GM18951 (cell line): ENCODE results near the gene BACH2.
"Not testable (repeated sequence)": the region's sequence is repeated elsewhere in the genome, so short reads cannot be mapped to it uniquely, and the experiment has no call there.

Experiments used
- POLR2A ChIP-seq: IDR thresholded peaks from 4 replicates; pipeline ENCODE4 v1.6.1; 2011; ENCODE audit warnings: mild to moderate bottlenecking; ENCODE audit not compliant: insufficient read length, insufficient read depth; ENCODE audit errors: extremely low read depth
- in situ Hi-C: fragments of 300-500 bp; cut with MboI; formaldehyde crosslinking; loops from one replicate; pipeline ENCODE4 v1.12.0; 2022; ENCODE audit warnings: low sequenced_read_pairs, mixed read lengths, inconsistent platforms; ENCODE audit not compliant: unreplicated experiment

BACH2 gene

GRCh38 chr6:89976694-89977020, 320.0 kb downstream of the BACH2 start:
- TF ChIP-seq POLR2A = no peak
- in situ Hi-C loops = no loop called here

DNA sequence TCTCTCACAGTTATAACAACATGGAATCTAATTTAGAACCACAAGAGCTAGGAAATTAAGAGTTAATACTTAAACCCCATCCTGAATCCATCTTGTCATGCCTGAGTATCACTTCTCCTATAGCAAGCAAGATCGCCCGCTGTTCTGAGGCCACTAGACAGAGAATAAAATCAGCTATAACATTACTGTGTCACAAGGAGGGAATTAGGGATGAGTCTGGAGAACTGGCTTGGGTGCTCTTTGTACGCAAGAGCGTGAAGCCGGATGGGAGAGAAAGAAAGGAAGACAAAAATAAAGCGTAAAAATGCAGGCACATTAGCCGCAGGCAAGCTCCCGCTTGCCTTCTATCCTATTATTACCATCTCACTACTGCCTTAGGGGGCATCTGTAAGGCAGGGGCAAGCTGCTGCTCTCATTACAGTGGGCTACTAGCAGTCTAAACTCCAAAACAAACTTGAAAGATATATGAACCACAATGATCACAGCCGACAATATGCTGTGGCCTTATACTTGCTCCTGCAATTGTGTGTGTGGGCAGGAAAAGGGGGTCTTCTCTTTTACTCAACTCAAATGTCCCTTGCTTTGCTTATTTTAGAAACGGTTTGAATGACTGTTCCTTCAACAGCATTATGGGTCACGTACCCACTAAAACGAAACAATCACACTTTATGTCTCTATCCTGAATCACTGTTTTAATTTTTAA, 320.5 kb downstream of the BACH2 start:
- TF ChIP-seq POLR2A = no peak
- in situ Hi-C loops = no loop called here

GRCh38 chr6:89975366-89975765, 321.3 kb downstream of the BACH2 start:
- in situ Hi-C loops = no loop called here
- no peak for TF ChIP-seq POLR2A

DNA sequence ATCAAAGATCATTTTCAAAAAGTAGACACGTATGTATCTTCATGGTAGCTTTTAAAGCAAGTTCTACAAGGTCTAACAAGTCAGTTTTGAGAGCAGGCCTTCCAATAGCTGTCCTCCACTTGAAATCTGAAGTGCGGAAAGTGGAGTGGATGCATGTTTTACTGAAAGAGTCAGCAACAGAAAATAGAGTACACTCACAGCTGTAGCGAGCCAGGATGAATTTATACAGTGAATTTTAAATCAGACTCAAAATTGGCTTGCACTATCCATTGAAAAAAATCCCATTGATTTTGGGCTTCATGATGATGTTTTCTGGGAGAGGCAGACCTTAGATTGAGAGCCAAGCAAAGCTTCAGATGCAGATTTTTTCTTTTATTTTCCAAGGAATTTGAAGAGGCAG, 321.8 kb downstream of the BACH2 start:
- TF ChIP-seq POLR2A = no peak
- in situ Hi-C loops = no loop called here

- no peak for TF ChIP-seq POLR2A
- in situ Hi-C loops = no loop called here
Measured at GRCh38 chr6:89972025-89972381, 324.6 kb downstream of the BACH2 start.

GRCh38 chr6:89971338-89972024, 325.2 kb downstream of the BACH2 start:
- in situ Hi-C loops = not testable (repeated sequence)

- no peak for TF ChIP-seq POLR2A
- in situ Hi-C loops = no loop called here
Measured at GRCh38 chr6:89970609-89971337, 325.9 kb downstream of the BACH2 start.

DNA sequence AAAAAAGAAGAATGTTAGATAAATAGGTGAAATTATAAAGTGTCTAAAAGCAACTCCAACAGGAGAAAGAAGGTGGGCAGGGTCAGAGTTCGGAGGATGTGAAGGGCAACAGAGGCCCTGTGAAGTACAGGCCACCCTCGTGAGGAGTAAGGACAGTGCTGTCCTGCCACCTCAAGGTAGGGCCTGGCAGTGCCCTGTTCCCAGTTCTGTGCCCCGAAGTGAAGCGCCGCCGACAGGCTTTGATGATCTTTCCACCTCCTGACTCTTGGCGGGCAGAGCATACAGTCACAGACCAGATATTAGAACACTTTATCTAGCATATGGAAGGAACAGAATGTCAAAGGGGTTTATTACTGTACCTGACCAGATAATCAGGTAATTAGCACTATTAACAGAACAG, 326.6 kb downstream of the BACH2 start:
- no peak for TF ChIP-seq POLR2A
- in situ Hi-C loops = no loop called here

GRCh38 chr6:89966913-89967312, 329.7 kb downstream of the BACH2 start:
- no peak for TF ChIP-seq POLR2A
- in situ Hi-C loops = no loop called here

- in situ Hi-C loops = no loop called here
- no peak for TF ChIP-seq POLR2A
Measured at GRCh38 chr6:89966228-89966544, 330.5 kb downstream of the BACH2 start.

- no peak for TF ChIP-seq POLR2A
- in situ Hi-C loops = no loop called here
Measured at GRCh38 chr6:89965441-89966227, 331.0 kb downstream of the BACH2 start.

DNA sequence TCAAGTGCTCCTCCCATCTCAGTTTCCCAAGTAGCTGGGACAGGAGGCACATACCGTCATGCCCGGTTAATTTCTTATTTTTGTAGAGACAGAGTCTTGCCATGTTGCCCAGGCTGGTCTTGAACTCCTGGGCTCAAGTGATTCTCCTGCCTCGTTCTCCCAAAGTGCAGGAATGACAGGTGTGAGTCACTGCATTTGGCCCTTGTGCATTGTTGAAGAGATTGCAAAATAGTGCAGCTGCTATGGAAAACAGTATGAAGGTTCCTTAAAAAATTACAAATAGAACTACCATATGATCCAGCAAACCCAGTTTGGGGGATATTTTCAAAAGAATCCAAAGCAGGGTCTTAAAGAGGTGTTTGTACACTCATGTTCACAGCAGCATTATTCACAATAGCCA, 333.3 kb downstream of the BACH2 start:
- TF ChIP-seq POLR2A = no peak
- in situ Hi-C loops = no loop called here

DNA sequence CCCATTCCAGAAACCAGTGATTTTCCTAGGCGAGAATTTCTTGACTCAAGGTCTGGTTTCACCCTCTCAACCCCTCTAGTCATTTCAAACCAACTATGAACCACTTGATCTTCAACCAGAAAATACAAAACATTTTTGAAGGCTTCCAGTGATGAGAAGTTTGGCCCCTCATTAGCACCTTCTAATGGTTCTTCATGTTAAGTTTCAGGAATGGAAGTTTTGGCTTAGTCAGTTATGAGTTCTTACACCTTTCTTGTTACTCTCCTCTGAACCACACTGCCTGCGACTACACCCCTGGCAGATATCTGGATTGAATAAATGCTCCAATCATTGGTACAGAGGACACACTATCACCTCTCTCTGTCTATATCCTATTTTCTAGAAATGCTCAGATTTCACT, 335.2 kb downstream of the BACH2 start:
- in situ Hi-C loops = no loop called here
- no peak for TF ChIP-seq POLR2A

- in situ Hi-C loops = no loop called here
- TF ChIP-seq POLR2A = no peak
Measured at GRCh38 chr6:89959883-89960282, 336.8 kb downstream of the BACH2 start.

GRCh38 chr6:89956182-89956581, 340.5 kb downstream of the BACH2 start:
- no peak for TF ChIP-seq POLR2A
- in situ Hi-C loops = no loop called here
